Measurements from ENCODE around the gene ZRANB1.

ZRANB1 gene

GRCh38 chr10:124996127-124996853 is 54.4 kb downstream of the ZRANB1 start:
- no peak for DNase-seq

- DNase-seq, result no peak
Observed at GRCh38 chr10:124996854-124997215, 54.9 kb downstream of the ZRANB1 start.

- no peak for DNase-seq
Observed at GRCh38 chr10:124997306-124997705, 55.4 kb downstream of the ZRANB1 start.

- DNase-seq, result no peak
Observed at GRCh38 chr10:124997771-124998623, 56.1 kb downstream of the ZRANB1 start.

GRCh38 chr10:124998624-124999291 is 56.8 kb downstream of the ZRANB1 start:
- no peak for DNase-seq

- no peak for DNase-seq
Observed at GRCh38 chr10:124999433-125000365, 57.8 kb downstream of the ZRANB1 start.

- DNase-seq, result no peak
Observed at GRCh38 chr10:125000366-125001312, 58.7 kb downstream of the ZRANB1 start.

GRCh38 chr10:125001313-125002046 is 59.6 kb downstream of the ZRANB1 start:
- no peak for DNase-seq

GRCh38 chr10:125002047-125002422 is 60.1 kb downstream of the ZRANB1 start:
- no peak for DNase-seq

GRCh38 chr10:125002423-125003145 is 60.7 kb downstream of the ZRANB1 start:
- DNase-seq, result no peak

- no peak for DNase-seq
Observed at GRCh38 chr10:125003146-125003900, 61.4 kb downstream of the ZRANB1 start.

- no peak for DNase-seq
Observed at GRCh38 chr10:125003901-125004467, 62.1 kb downstream of the ZRANB1 start.

- DNase-seq, result no peak
Observed at GRCh38 chr10:125004571-125005311, 62.8 kb downstream of the ZRANB1 start.

- DNase-seq, result no peak
Observed at GRCh38 chr10:125005312-125006187, 63.6 kb downstream of the ZRANB1 start.

- no peak for DNase-seq
Observed at GRCh38 chr10:125006188-125006680, 64.3 kb downstream of the ZRANB1 start.

- DNase-seq, result no peak
Observed at GRCh38 chr10:125006921-125007426, 65.1 kb downstream of the ZRANB1 start.

- no peak for DNase-seq
Observed at GRCh38 chr10:125007436-125007835, 65.5 kb downstream of the ZRANB1 start.

Measured in stimulated activated CD4-positive, alpha-beta T cell treated with anti-CD3 and anti-CD28 coated beads, Interleukin-15, amount 100 ng/mL, for 24 hours (primary cell).